ENCODE results near the gene CHST15.

CHST15 gene

DNA sequence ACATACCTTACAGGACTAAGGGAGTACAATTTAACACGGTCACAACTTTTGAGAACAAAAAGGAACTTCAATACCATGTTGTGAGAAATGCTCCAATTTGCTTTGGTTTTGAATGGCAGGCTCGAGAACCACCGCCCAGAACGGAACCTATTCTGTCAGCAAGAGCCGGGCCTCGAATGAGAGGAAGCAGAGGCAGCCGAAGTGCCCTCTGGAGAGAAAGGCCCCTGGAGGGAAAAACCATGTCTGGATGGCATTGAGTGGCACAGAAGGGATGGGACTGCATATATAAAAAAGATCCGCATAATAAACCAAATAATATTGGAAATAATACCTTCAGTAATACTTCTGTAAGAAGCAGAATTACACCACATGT, 85.6 kb downstream of the CHST15 start:
- no peak for DNase-seq

DNA sequence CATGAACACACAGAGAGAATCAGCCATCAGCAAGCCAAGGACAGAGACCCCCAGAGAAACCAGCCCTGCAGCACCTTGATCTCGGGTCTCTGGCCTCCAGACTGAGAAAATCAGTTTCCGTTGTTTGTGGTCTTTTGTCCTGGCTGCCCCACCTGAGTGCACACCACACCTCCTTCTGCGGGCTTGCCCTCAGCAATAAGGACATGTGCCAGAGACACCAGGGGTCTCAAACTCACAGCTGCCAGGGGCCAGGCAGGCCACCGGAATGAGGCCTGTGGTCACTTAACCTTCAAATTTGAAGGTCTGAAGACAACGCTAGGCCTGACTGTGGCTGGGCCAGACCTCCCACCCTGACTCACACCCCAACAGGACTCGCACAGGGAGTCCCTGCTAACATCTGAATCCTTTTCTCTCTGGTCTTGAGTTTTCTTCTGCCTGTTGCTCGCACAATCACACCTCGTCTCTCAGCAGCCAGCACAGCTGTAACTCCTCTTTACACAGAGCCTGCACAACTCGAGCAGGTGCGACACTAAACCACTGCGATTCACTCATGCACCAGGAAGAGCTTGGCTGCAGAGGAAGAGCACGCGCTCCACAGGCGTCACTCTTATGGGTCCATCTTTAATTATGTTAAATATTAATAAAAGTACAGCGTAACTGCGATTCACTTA, 86.2 kb downstream of the CHST15 start:
- DNase-seq, result no peak

DNA sequence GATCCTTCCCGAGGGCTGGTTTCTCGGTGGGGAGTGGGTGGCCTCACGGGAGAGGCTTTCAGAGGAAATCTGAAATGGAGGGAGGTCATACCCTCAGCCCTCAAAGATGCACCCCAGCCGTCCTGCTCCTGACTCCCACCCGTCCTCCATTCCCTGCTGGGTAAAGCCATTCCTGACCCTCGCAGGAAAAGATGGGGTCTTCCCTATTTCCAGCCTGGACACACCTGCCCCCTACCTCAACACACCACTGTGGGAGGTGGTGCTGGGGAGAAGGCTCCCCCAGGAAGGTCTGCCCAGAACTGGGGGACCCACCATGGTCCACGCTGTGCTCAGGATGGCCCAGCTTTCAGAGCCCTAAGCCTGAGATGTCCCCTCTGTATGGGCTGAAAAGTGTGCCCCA, 86.9 kb downstream of the CHST15 start:
- no peak for DNase-seq

DNA sequence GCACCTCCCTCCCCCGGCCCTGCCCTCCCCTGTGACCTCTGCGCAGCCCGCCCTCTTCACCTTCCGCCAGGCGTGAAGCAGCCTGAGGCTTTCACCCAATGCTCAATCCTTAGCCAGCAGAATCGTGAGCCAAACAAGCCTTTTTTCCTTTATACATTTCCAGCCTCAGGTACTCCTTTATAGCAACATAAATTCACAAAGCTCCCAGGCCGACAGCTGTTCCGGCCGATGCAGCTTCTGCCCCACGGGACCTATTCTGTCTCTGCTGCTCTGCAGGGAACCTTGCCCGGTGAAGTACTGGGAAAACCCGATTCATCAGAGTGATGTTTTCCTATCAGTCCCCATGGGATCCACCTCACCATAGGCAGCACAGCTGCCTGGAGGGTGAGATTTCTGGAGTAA, 87.4 kb downstream of the CHST15 start:
- no peak for DNase-seq

DNA sequence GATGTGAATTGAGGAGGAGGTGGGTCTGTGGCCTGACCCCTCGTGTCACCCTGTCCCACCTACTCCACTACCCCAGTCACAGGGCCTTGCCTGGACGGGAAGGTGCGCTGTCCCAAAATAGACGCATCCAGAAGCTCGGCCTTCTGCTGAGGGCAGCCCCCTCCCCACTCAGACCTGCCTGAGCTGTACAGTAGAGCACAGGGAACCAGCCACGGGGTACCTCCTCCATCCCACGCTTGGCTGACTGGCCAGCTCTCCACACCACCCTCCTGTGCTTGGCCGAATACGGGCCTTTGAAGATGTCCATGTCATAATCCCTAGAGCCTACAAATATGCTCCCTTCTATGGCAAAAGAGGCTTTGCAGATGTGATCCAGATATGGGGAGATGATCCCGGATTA, 88.3 kb downstream of the CHST15 start:
- DNase-seq, result no peak

DNA sequence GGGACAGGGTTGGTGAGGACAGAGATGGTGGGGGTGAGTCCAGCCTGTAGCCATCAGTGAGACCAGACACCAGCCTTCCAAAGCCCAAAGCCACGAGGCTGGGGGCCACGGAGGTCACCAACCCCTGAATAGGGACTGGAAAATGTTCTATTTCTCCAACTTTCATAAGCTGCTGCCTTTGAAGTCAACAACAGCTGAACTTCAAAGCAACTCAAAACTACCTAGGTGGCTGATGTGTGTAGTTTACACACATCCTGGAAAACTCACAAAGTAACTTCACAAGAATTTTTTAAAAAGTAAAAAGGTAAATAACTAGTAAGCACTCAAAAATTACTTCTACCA, 88.8 kb downstream of the CHST15 start:
- DNase-seq, result no peak

DNA sequence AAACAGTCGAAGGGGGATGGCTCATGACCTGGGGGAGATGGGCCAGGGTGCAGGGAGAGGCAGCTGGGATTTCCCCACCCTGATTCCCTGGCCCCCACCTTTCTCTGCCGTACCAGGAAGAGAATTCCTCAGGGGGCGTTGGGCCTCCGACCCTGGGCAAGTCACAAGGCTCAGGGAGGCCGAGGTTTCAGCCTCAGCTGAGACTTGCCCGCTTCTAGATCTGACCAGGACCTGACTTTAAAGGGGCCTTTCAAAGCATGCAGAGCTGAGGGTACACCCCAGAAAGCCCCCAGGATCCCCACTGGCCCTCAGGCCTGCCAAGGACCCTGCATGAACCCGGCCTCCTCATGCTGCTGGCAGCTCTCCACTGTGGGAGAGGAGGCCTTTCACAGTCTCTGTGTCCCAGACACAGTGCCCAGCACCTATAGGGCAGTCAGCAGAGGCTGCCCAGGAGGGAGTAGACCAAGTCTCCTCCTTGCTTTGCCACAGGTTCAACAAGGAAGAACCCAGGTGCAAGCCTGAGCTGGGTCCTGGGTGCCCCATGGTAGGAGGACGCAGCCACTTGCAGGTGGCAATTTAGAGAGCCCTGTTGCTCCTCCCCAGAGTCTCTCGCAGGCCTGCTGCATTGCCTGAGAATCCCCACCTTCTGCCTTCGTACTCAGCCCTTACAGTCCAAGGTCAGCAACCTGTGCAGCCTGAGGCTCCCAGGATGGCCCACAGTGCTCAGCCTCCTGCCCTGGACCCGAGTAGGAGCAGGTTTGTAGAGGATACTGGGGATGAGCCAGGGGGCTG, 89.3 kb downstream of the CHST15 start:
- DNase-seq, result no peak

DNA sequence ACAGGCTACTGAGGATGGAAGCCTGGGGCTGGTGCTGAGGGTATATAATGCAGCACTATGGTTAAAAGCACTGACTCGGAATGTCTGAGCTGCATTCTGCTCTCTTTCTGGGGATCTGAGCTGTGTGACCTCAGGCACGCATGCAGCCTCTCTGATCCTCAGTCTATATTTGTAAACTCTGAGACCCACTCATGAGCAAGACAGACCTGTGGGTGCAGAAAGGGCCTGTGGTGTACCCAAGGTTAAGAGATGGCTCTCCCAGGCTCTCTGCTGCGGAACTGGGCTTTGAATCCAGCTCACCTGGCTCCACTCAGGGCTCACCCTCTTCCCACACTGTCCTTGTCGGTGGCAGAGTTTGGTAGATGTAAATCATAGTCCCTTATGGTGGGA, 89.9 kb downstream of the CHST15 start:
- DNase-seq, result no peak

DNA sequence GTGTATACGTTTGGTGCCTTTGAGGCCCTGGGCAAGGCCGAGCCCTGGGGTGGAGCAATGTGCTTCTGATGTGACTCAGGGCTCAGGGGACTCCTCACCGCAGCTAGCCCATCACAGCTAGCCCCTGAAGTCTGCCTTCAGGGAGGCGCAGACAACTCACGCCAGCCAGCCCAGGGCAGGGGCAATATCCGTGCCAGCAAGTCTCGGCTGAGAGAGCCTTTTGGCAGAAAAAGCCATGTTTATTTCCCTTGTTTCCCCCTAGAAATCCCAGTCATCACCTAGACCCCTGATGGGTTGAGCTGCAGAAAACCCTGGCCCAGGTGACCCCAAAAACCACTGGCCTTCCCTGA, 90.4 kb downstream of the CHST15 start:
- DNase-seq, result no peak

DNA sequence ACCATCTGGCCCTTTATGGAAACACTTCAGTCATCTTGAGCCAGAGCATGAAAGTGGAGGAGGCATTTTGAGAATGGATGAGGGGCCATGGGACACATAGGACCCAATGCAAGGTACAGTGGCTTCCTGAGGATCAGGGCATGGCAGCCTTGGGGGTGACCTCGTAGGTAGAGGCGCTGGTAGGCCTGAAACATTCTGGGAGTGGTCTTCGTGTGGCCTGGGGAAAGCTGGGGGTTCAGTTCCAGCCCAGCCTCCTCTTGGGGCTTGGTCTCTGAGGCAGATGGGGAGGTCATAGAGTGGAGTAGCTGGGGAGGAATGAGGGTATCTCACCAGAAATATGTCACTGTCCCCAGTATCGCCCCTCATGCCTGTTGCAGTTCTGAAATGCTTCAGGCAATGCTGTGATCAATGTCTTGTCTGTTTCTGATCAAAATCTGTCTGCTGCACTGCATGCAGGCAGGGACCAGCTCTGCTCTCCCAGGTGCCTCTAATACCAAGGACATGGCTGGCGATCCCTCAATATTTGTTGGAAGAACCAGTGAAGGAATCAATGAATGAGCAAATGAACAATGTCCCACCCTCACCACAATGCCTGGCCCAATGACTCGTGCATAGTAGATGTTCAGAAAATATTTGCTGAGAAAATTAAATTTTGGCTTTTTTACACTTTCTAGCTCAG, 90.9 kb downstream of the CHST15 start:
- DNase-seq, result no peak

DNA sequence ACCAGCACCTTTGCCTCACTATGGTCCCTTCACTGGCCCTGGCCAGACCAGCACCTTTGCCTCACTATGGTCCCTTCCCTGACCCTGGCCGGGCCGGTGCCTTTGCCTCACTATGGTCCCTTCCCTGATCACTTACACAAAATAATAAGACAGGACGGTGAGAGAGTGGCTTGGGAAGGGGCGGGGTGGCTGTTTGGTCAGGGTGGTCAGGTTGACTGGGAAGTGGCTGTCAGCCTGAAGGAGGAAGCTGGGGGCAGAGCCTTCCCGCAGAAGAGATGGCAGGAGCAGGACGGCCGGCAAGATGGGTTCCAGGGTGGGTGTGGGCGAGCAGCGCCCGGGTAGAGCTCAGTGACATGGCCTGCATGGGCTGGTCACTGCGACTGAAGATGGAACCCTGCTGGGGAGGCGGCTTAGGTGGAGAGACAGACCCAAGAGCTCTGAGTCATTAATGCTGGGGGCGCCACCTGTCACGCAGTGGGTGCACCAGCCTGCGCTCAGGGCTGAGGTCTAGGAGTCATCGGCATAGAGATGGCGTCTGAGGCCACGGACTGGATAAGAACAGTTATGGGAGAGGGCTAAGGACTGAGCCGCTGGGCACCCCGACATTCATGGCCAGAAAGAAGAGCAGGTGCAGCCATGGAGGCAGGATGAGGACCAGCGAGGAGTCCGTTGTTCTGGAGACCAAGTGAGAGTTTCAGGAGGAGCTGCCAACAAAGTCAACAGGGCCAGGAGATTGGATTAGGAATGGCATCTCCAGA, 91.8 kb downstream of the CHST15 start:
- DNase-seq, result no peak

DNA sequence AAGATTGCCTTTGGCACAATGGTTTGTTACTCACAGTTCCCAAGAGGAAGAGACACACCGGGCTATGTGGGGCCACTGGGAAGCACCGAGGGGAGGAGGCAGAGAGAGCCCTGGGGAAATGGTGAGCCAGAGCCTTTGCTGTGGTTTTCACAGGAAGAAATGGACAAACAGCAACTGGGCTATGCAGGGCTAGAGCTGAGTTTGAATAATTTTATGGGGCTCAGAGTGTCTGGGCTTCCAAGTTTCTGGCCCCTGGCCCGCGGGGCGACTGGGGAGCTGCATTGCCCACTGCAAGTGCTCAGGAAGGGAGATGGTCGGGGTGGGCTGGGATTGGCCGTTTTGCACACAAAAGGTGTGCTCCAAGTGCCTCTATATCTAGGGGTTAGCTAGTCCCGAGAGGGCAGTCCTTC, 92.6 kb downstream of the CHST15 start:
- DNase-seq, result no peak

DNA sequence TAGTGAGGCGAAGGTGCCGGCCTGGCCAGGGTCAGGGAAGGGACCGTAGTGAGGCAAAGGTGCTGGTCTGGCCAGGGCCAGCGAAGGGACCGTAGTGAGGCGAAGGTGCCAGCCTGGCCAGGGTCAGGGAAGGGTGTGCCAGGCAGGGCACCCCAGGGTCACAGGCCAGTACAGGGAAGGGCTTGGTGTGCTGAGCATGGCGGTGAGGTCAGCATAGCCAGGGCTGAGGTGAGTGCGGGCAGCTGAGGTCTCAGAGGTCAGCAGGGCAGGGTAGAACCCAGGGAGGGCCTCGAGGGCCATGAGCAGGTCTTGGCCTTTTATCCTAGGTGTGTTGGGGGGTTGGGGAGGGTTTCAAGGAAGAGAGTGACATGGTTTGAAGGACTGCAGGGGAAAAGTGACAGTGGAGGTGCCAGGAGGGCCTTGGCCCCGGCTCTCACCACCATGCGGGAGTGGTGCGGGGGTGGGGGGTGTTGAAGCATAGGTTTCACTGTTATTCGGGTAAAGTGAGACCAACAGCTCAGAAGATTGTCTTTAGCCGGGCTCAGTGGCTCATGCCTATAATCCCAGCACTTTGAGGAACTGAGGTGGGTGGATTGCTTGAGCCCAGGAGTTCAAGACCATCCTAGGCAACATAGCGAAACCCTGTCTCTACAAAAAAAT, 93.3 kb downstream of the CHST15 start:
- no peak for DNase-seq

DNA sequence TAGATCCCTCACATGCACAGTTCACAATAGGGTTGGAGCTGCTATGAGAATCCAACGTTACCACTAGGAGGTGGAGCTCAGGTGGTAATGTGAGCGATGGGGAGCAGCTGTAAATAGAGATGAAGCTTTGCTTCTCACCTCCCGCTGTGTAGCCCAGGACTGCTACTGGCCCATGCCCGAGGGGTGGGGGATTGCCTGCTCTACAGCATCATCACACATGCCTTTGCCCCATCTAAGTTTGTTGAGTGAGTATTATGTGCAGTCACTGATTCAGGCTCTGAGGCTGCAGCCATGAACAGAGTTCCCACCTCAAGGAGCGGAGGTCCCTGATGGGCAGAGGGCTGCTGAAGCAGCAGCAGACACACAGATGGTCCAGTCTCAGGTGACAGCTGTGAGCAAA, 94.1 kb downstream of the CHST15 start:
- DNase-seq, result no peak

DNA sequence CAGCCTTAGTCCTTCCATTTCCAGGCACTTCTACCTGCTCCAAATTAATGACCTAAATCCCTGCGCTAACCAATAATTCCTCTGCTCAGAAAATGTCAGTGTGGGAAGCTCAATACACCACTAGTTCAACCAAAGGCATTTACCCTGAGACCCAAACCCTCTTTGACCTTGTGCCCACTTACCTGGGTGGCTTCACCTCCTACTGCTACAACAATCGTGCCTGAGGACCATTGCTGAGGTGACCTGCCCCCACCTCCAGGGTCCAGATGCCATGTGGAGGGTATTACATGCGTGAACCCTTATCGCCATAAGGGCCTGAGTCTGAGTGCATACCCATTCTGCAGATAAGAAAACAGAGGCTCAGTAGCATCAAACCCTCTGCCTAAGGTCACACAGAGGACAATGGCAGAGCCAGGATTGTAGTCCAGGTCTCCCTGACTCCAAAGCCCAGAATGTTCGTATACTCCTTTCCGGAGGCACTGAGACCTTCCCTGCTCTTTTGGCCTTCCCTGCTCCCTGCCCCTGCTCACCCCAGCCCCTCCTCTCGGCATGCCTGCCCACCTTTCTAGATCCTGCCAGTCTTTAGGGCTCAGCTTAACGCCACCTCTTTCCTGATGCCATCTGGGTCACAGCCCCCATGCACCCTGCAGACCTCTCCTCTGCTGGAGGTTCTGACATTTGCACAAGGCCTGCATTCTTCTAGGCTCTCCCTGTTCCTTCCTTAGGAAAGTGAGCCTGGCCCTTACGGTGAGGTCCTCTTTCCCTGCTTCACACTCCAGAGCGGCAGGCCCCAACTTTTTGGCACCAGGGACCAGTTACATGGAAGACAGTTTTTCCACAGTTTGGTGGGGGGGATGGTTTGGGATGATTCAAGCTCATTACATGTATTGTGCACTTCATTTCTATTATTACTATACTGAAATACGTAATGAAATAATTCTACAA, 94.9 kb downstream of the CHST15 start:
- DNase-seq, result no peak

DNA sequence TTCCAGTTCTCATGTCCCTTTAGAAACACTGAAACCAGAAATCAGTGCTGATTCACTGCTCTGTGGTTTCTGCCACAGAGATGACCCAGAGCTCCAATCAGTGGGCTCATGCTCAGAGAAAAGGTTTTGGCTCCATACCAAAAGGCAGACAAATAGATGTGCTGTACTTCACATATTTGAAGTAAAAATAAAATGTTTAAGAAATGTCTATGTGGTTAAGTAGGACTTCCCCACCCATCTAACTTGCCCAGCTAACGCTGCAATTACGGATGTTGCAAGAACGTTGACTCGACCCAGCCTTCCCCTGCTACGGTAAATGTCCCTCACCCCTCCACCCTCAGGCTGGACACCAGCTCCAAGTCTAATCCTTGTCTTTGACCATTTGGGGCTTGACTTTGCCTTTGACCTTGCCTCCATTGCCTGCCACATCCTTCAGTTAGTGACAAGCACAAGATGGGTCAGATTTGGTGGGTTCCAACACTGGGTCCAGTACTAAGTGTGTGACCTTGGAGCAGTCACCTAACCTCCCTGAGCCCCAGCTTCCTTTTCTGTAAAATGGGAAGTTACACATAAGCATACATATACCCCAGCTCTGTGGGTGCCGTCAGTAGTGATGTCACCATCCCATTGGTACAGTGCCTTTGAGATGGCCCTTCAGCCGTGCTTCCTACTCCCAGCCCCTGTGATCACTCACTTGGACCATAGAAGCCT, 95.8 kb downstream of the CHST15 start:
- DNase-seq, result peak; percentile 27

DNA sequence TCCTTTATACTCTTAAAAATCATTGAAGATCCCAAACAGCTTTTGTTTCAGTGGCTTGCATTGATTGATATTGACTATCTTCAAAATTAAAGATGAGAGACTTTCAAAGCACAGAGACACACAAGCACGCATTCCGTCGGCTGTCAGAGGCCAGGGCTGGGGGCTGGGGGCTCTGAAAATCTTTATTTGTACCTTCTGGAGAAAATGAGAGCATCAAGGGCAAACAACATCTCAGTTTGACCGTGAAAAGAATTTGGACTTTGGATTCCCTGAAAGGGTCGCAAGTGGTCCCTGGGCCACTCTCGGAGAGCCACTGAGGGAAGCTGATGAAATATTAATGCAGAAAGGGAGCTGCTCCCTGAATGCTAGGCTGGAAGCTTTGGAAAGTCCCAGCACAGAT, 96.4 kb downstream of the CHST15 start:
- DNase-seq, result no peak

DNA sequence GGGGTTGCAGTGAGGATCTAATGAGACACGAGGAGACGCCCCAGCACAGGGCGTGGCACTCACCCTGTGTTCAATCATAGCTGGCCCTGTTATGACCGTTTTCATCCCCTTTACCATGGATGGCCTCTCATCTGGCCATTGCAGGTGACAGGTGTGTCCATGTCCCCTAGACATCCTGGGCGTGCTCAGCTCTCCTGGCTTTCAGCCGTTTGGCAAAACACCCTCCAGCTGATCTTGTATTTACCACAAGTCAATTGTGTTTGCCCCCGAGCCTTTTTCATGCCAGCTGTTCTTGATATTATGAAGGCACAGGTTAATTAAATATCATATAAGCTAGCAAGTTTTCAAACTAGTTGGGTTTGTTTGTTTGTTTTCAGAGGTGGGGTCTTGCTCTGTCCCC, 97.1 kb downstream of the CHST15 start:
- no peak for DNase-seq

DNA sequence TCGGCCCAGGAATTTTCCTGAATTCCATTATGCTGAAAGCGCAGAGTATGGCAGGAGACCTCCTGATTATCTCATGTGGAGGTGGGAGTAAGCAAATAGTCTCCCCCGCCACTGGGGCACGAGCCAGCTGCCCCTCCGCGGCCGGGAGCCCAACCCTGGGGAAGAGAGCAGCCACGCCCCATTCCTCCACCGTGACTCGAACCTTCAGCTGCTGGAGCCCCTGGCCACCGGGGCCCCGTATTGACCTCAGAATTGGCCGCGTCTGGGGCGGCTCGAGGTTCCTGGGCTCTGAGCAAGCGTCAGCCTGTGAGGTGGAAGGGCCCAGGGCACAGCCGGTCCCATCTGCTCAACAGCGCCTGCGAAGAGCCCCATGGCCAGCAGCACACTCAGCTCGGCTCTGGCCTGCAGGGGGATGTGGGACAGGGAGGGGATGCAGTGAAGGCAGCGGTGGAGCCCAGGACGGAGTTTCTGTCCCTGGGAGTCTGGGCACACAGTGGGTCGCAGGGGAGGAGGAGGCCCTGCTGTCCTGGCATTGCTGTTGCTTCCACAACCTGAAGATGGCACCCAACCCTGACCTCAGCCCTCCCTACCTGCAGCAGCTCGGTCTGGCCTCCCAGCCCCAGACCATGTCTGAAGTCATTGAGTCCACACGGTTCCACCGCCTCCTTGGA, 97.8 kb downstream of the CHST15 start:
- DNase-seq, result peak; percentile 2

DNA sequence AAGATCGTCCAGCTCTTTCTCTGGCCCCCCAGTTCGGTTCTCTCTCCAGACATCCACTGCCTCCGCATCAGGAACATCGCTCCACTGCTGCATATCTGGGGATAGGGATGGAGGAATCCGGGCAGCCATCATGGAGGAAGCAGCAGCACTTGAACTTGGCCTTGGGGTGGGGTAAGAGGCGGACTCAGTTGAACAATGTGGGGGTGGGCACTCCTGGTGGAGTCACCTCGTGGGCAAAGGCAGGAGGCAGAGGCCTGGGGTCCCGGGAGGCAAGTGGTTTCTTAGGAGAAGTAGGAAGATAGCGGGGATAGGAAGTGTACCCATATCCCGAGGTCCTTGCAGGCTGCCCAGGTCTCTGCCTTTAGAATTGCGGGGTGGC, 98.3 kb downstream of the CHST15 start:
- no peak for DNase-seq

All from CD4-positive, alpha-beta T cell treated with Interleukin-4 for 4 hours (primary cell).